HG03280 (cell line): ENCODE measurements around the gene SH2D1B.

Source experiments
- ATAC-seq: cut with Tn5 transposase; IDR thresholded peaks from one replicate; pipeline ENCODE4 v1.9.1; 2021; ENCODE audit warnings: mild to moderate bottlenecking, moderate library complexity; ENCODE audit not compliant: unreplicated experiment

SH2D1B gene

DNA sequence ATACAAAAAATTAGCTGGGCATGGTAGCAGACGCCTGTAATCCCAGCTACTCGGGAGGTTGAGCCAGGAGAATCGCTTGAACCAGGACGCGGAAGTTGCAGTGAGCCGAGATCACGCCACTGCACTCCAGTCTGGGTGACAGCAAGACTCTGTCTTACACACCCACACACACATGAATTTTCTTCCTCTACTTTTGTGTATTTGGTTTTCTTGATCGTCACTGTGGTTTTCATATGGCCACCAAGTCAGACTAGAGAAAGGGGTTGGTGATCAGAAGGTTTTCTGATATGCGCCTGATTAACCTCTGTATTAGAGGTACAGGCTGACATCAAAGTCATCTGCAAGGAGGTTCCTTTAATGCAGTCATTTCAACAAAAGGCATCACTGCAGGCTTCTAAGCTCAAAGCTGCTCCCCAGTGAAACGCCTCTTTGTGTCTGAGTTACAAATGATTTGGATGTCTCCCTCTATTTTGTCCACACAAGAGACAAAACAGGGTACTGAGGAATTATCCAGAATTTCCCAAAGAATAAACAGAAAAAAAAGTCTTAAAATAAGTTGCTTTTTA, 11.1 kb downstream of the SH2D1B start:
- ATAC-seq = no peak

DNA sequence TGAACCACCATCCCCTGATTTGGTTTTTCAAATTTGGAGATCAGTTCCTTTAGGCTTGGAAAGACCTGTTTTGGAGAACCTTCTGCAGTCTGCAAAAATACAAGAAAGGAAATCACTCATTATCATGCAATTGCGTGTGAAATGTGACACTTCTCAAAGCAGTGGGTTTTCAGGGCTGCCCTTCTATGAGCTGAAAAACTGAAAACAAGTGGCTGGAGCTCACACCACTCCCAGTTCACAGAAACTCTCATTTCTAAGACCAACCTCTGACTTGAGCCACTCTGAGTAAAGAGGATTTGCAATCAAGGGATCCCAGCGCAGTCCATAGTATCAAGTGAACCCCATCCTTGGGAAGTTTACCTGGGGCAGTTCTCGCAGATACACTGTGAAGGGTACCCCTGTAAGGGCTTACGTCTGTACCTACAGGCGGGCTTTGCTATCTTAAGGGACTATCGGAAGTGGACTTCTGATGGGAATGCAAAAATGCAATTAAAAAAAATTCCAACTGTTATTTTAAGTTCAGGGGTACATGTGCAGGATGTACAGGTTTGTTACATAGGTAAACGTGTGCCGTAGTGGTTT, 12.8 kb downstream of the SH2D1B start:
- ATAC-seq = no peak

DNA sequence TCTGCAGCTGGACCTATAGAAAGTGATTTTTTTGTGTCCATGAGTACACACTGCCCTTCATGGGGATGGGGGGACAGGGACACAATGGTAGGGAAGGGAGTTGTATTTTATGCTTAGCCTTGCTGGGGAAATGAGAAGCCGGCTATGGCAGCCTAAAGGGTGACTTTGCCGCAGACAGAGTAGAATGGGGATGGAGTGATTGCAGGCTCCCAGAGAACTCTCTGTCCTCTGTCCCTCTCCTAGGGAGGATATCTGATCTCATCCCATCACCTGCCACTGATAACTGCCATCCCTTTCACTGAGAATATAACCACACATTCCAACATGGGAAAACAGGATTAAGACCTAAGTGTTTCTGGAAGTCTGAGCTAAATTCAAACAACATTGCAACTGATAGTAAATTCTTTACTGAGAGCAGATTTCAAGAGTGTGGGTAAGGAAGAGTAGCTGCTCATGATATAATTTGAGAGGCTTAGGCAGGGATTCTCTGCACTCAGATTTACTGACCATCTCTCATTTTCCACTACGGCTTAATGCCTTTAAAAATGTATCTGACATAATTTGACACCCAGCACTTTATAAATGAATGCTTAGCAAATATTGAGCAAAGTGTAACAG, 13.9 kb downstream of the SH2D1B start:
- no peak for ATAC-seq

DNA sequence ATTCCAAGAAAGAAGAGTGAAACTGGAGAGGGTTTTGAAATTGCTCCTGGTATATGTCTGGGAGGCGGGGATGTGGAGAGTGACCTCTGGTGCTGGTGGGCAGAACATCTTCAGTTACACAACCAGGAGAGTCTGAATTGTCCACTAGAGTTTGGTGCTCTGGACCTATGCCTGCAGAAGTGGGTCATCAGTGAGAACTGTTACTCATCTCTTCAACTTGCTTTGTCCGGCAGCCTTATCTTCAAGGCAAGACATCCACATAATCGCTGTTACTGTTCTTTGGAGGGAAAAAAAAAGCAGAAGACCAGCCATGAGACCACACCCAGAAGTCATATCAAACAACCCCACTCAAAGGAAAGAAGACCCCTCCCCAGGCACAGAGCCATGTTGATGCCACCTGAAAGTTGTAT, 14.9 kb downstream of the SH2D1B start:
- no peak for ATAC-seq

DNA sequence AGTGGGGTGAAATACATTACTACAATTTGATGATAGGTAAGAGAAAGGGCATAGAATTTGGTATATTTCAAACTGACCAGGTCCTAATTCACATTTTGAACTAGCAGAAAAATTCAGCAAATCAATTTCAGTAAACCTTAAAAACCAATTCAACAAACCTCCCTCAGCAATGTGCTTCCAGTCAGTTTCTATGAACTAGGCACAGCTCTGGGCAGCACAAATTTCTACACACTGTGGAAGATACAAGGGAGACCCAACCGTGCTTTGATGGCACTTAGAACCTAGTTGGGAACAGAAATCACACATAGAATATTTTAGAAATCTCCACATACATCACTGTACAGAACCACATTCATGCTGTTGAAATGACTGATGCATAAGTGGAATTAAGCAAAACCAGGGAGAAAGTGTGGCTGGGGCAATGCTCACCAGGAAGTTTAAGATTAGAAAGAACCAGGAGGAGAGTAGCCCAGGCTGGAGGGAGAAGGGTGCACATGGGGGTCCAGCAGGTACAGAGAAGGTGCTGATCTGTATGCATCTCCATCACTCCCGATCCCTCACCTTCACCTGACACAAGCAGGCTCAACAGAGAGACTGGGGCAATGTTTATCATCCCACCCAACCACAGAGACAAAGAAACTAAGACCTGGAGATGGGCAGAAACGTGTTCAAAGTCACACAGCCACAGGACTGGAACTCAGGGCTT, 15.6 kb downstream of the SH2D1B start:
- no peak for ATAC-seq

DNA sequence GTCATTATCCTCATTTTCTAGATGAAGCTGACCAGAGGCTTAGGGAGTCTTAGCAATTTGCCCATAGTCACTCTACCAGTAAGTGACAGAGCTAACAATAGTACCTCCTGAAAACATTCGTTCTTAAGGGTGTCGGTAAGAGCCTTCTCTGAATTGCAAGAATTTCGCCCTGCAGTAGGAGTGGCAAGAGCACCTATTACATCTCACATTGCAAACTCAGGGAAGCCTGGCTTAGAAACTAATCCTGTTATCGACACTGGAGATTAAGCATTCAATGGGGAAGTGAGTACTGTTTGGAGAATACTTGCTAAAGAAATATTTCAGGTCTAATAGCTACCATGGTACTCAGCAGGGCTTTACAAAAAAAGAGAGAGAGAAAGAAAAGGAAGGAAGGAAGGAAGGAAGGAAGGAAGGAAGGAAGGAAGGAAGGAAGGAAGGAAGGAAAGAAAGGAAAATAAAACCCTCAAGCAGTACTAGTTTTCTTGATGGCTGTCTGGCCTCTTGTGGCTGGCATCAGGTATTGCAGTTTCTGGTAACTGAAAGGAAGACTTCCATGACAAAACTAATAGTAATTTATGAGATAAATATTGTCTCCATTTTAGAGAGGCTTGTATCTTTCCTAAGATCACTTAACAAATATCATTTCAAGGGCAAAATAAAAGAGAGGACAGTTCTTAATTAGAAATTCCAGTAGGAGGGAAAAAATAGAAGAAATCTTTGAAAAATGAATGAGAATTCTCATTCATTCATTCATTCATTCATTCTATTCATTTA, 20.0 kb downstream of the SH2D1B start:
- ATAC-seq = peak; percentile 55

DNA sequence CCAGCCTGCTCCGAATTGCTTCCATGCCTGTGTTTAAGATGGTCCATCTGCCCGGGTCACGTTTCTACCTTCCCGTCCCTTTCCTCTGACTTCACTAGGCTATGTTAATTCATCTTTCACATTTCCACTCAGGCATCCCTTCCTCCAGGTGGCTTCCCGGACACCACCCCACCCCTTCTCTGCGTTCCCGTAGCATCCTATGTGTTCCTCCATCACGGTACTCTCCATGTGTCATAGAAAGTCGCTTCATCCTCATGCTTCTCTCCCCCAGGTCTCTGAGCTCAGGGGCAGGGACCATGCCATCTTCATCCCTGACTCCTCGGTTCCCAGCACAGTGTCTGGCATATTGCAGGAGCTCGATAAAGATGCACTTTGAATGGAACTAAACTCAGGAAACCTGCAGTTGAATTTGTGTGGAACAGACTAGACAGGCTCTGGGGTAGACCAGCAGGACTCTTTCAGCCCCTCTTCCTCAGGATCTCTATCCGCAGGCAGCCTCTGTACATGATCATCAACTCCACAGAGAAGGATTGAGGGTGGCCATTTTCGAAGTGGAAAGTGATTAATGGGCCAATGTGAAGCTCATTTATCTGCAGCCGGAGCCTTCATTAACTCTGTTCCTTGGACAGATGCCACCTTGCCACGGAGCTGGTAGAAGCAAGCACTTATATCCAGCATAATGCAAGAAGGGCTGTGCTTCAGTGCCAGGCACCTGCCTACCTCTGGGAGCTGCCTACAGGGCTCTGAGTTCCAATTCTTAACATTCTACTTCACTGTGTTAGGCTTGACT, 21.3 kb downstream of the SH2D1B start:
- ATAC-seq = no peak

DNA sequence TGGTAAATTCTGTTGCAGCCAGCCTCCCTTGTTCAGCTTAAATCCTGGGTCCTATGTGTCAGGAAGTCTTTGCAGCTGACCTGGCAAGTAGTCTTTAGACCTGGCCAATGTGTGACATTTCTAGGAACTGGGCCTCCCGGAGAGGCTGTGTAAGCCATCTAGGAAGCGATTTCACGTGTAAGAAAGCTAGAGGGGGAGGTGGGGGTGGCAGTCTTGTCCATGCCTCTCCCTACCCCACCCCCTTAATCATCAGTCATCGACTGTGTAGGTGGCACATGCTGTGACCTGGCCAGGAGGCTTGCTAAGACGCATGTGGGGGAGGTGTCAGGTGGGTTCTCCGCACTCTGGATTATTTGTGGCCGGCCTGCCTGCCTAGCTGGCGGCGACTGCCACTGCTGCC, 22.0 kb downstream of the SH2D1B start:
- ATAC-seq = no peak

DNA sequence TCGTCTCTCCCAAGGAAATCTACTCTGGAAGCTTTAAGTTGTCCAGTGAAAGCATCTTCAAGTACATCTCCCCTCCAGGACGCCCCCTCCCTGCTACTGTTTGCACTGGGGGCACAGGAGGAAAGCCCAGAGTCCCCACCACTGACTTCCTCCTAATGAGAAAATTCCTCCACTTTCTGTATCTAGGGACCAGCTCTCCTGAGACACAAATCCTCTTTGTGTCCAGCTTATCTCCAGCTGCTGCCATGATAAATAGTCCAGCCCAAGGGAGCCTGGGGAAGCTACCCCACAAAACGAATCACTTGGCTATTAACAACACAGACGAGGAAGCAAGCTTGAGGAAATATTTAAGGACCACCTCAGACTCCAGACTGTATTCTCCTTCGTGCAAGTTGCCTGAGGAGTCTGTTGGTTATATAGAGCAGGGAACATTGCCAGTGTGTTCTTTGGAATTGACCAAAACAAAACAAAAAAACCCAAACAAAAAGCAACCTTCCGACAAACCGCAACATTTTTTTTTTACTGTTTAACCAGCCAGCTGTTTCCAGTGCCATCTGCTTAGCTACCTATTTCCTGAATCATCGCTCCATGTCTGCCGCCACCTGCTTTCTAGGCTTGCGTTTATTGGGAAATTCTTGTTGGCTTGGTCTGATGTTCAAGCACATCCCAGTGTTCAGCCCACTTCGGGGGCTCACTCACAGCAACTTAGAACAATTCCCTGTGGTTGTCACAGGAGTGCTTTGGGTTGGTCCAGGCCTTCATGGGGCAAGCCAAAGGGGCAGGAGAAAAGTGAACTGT, 22.7 kb downstream of the SH2D1B start:
- no peak for ATAC-seq

DNA sequence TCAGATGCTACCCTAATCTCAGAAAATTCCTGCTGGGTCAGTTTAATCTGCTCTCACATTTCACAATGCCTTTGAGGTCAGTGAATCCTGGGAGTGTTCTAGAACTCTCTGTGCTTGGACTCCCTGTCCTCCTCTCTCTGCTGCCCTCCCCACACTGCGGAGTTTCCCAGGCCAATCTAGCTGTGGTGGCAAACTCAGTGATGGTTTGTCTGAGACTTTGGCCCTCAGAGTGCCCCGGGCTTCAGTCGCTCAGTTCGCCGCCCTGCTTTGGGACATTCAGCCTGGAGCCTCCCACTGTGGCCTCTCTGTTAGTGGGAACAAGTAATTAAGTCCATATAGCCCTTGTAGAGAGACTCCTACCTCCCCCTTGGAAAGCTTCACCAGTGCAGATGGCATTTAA, 23.3 kb downstream of the SH2D1B start:
- no peak for ATAC-seq

DNA sequence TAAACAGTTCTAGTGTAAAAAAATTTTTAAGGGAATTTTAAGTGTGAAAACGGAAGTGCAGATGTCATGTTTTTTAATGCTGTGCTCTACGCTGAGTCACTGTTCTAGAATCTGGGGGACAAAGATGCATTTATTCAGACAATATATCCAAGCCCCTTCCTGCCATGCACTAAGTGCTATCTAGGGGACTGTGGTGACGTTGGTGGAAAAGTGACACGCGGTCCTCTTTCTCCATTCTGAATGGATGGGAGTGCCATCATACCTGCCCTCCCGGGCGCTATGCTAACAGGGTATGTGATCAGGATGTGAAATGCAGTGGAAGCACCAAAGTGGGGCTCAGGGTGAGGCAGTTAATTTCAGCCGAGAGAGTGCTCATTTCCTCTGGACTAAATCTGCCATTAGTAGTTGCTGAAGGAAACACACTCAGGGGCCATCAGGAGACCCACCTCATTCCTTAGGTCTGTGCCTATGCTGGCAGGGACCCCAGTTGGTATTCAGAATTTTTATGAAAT, 23.8 kb downstream of the SH2D1B start:
- ATAC-seq = no peak

DNA sequence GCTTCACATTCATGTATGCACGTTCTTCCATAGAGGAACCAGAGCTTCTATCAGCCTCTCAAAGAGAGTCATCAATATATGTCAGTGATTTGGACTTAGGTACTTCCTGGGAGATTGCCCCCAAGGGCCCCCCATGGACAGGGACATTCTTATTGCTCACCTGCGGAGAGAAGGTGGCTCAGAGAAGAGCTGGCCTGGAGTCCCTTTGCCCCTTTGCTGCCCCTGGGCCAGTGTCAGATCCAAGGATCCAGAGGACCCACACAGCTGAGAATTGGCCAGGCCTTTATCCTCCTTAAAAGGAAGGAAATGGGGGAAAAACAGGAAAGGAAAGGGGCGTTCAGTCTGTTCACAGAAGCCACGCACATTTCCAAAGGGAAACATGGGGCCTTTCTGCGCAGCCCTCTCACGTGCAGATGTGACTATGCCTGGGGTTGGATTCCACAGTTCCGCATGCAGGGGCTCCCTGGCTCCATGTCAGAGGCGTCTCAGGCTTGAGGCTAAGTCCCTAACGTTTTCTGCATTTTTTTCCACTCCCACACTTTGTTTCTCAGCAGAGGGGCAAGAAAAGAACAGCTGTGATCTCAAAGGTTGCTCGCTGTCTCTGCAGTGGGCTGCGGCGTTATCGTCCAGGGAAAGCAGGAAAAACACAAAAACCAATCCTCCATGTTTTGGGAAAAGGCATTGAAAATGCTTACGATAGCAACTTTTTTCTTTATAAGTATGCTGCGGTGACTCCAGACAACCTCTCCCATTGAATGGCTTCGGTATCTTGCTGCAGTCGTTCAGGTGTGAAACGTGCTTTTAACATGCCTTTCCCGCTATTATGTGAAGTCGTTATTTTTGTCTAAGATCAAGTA, 24.5 kb downstream of the SH2D1B start:
- no peak for ATAC-seq

DNA sequence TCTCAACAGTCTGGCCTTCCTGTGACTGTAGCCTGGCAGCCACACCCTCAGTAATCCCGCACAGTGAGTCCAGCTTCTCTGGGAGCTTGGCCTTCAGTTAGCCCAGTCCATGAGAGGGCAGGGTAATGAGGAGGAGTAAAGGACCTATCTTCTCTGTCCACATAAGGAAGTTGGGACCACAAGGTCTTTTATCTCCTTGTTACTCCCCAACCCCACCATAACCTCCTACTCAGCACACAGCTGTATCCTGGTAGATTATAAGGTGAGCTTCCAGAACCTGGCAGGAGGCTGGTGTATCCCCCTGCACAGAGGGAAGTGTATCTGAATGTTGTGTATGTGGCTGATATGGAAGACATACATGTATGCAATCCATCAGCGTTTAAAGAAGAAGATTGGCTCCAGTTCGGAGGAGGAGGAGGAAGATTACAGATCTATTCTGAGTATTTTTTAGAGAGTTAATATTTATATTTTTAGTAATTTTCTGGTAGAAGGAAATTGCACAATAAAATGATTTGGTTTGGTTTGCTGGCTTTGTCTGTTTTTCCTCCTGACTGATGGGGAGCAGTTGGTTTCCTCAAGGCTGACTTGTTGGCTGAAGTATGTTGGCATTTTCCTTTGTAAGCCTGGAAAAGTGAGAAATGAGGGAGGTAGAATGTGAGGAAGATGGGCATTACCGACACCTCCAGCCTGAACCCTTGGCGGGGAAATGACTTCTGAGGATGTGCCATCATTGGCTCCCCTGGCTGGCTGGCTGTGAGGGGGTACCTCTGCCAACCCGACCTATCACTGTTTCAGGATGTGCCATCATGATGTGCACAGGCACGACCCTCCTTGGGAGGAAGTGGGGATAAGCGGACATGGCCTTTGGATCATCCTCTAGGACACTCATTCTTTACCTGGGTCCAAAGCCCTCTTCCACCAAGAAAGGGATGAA, 25.4 kb downstream of the SH2D1B start:
- no peak for ATAC-seq

DNA sequence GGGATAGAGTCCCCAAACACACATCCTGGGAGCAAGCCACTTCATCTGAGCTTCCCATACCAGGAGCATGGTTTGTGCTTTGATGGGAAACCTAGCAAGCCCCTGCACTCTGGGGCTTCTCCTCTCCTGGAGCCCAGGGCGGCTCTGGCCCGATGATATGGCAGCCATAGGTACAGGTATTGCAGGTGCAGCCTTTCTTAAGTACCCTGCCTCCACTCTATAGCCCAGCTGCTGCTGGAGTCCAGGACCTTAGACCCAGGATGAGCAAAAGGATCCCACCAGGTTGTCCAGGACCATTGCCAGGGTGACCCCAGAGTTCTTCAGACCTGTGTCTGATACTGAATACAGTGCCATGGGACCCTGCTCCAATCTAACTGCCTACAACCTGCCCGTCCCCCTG, 26.2 kb downstream of the SH2D1B start:
- ATAC-seq = no peak

DNA sequence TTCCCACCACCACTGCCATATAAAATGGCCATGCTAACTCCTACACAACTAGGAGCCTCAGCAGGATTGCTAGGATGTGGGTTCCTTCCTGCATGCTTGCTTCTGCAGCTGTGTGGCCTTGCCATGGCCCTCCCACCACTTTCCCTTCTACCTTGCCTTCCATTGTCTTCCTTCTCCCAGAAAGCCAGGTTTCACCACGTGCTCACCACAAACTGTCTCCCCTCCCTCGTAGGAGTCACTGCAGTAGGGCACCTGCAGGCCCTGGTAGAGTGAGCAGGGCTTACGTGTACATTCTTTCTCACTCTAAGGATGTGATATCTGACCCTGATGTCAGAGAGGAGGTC, 26.7 kb downstream of the SH2D1B start:
- ATAC-seq = no peak

DNA sequence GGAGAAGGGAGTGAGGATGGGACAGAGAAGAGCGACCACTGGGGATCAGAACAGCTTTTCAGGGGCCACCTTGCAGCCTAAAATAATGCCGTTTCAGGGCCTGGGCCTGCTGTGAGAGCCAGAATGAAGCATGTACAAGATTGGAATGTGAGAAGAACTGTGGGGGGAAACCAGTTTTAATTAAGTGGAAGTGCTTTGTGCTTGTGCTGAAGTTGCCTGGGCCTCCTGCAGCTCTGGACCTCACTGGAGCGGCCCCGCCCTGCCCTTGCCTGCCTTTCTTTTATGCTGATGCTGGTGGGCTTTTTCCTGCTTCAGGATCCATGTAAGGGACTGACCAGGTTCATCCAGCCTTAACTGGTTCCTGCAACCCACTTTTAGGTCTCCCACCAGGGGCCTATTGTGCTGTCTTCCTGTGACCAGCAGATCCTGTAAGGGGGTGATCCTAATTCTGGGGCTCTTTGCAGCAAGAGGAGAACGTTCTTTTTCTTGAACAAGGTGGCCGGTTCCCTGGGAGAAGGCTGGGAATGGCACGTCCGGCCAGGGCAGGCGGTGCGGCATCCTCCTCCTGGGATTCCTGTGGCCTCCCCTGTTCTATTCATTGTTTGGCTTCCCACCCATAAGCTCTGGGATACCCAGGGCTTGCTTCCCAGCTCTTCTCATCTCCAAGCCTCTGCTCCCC, 27.2 kb downstream of the SH2D1B start:
- ATAC-seq = no peak

DNA sequence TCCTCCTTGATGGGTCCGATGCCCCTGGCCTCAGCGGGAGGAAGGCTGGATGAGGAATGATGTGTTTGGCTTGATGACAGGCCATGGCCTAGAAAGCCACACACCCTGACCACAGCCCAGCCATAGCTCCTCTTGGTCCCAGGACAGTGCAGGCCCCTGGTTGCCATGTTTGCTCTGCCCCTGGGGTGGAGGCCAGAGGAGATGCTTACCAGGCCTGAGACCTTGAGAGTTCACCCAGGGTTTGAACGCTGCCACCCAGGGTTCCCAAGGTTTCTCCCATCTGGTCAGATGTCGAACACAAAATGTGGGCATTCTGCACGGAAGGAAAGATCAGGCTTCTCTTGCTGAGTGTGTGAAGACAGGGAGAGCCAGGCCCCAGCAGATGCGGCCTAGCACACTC, 27.8 kb downstream of the SH2D1B start:
- no peak for ATAC-seq
